GM12864 (cell line): ENCODE data around the gene AIRE.

Experiments
- DNase-seq: peaks from one replicate; pipeline ENCODE4 v3.0.0-alpha.2; 2011; ENCODE audit warnings: low read depth
- H3K4me3 ChIP-seq: 2 replicates; pipeline ENCODE4 v1.5.1; 2011; ENCODE audit warnings: mild to moderate bottlenecking, low read depth, low read length, control low read depth
- TF ChIP-seq, protein P1 (sequence below): IDR thresholded peaks from 2 replicates; pipeline ENCODE4 v1.5.1; 2011; ENCODE audit warnings: low read depth, mild to moderate bottlenecking, moderate library complexity, low read length, control low read depth, inconsistent platforms; ENCODE audit errors: missing control alignments

Gene AIRE

GRCh38 chr21:44258056-44258725 lies 27.5 kb upstream of the AIRE start:
- no peak for DNase-seq
- TF ChIP-seq, protein P1, sequence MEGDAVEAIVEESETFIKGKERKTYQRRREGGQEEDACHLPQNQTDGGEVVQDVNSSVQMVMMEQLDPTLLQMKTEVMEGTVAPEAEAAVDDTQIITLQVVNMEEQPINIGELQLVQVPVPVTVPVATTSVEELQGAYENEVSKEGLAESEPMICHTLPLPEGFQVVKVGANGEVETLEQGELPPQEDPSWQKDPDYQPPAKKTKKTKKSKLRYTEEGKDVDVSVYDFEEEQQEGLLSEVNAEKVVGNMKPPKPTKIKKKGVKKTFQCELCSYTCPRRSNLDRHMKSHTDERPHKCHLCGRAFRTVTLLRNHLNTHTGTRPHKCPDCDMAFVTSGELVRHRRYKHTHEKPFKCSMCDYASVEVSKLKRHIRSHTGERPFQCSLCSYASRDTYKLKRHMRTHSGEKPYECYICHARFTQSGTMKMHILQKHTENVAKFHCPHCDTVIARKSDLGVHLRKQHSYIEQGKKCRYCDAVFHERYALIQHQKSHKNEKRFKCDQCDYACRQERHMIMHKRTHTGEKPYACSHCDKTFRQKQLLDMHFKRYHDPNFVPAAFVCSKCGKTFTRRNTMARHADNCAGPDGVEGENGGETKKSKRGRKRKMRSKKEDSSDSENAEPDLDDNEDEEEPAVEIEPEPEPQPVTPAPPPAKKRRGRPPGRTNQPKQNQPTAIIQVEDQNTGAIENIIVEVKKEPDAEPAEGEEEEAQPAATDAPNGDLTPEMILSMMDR = no peak
- H3K4me3 ChIP-seq = no peak overlapping the region

DNA sequence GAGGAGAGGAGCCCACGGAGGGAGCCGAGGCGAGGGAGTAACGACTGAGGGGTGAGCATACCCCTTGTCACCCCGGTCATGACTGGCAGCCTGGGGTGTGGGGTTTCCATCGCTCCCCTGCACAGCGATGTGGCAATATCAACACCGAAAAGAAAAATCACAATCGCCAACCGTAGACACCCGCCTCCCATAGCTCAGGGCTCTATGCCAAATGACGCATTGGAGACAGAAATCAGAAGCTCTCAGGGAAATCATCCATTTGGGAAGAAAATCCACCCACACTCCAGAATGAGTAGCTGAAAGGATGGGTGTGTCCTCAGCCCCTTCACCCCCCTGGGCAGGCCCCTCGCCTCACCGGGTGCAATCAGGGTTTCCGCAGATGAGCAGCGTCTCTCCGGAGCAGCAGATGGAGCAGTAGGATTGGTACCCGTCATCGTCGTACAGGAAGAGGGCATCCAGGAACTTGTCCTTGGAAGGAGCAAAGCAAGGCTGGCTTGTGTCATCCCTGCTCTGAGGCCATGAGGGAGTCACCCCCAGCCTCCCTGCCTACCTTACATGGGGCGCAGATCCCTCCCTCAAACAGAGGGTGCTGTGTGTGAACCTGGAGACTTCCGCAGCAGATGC lies 26.5 kb upstream of the AIRE start:
- TF ChIP-seq, protein P1 = no peak
- DNase-seq = no peak

DNA sequence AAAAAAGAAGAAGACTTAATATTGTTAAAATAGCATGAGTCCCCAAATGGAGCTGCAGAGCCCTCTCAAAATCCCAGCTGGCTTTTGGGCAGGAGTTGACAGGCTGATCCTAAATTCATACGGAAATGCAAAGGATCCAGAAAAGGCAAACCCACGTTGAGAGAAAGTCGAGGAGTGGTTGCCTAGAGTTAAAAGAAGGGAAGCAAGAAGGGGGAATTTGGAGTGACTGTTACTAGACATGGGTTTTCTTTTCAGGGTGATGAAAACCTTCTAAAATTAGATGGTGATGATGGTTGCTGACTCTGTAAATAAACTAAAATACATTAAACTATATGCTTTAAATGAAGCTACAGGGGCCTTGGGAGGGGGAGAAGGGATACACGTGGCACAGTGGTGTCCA lies 25.6 kb upstream of the AIRE start:
- H3K4me3 ChIP-seq = no peak overlapping the region
- no peak for DNase-seq
- TF ChIP-seq, protein P1 = no peak

More for the DNA sequence above, 26.5 kb upstream of the AIRE start:
- H3K4me3 ChIP-seq = no peak overlapping the region

GRCh38 chr21:44260791-44261631 lies 24.7 kb upstream of the AIRE start:
- no peak for DNase-seq
- TF ChIP-seq, protein P1 = no peak
- H3K4me3 ChIP-seq = no peak overlapping the region

GRCh38 chr21:44261675-44262295 lies 23.9 kb upstream of the AIRE start, which contains the start of gene DNMT3L:
TSS of gene DNMT3L (minus strand) at chr21:44261897. CDS start at chr21:44261259, 638 bp downstream.
- TF ChIP-seq, protein P1 = no peak
- no peak within 1 kb of the TSS for H3K4me3 ChIP-seq
- no peak for DNase-seq

DNA sequence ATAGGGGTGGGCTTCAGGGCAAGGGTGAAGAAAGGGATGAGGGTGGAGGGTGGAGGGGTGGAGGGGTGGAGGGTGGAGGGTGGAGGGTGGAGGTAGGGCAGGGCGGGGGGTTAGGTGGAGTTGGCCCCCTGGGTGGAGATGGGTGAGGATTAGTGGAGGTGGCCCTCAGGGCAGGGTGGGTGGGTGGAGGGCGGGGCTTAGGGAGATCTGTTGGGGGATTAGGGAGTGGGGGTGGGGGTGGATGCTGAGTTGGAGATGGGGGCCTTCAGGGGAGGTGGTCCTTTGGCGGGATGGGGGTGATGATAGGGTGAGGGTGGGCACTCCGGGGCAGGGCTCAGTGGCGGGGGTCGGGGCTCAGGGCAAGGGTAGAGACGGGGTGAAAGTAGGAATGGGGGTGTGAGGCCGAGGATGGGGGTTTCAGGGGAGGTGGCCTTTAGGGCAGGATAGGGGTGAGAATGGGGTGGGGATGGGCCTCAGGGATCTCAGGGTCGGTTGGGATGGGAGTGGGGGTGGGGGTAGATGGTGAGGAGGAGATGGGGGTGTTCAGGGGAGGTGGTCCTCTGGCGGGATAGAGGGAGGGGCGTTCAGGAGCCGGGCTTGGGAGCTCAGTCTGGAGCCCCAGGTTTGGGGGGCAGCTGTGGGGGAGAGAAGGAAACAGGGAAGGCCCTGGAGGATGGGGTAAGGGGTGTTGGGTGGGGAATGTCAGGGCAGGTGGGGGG lies 23.2 kb upstream of the AIRE start:
- no peak for DNase-seq
- TF ChIP-seq, protein P1 = no peak
- no peak overlapping the region for H3K4me3 ChIP-seq
